Liver (tissue), 9 donors: ENCODE results near the gene VRTN. TPM values are rescaled to one million over a fixed set of nuclear protein-coding genes. Genes with fewer than 3 reads are reported as not detected.

ENCODE experiments used
- DNase-seq: peaks from one replicate; pipeline ENCODE4 v3.0.0-alpha.2; 2017; ENCODE audit warnings: low spot score
- H3K27ac ChIP-seq, 2 donors: one replicate each; pipeline ENCODE4 v1.7.0; 2013; ENCODE audit warnings: inconsistent platforms in 2 of 2, low read length in 2 of 2, control low read depth in 1 of 2, low read depth in 1 of 2, mild to moderate bottlenecking in 1 of 2
- H3K27me3 ChIP-seq, 4 donors: one replicate each; pipeline versions ENCODE4 v1.6.1 to v1.7.0; 2013; ENCODE audit warnings: low read length in 3 of 4, inconsistent platforms in 1 of 4, mild to moderate bottlenecking in 1 of 4, moderate library complexity in 1 of 4; ENCODE audit not compliant: control insufficient read depth in 4 of 4, insufficient read depth in 4 of 4
- H3K36me3 ChIP-seq, 4 donors: one replicate each; pipeline versions ENCODE4 v1.6.1 to v1.7.0; 2013; ENCODE audit warnings: low read length in 3 of 4, mild to moderate bottlenecking in 3 of 4, low read depth in 1 of 4, moderate library complexity in 1 of 4; ENCODE audit not compliant: control insufficient read depth in 4 of 4, insufficient read depth in 3 of 4
- H3K4me1 ChIP-seq, 4 donors: one replicate each; pipeline versions ENCODE4 v1.6.1 to v1.7.0; 2013; ENCODE audit warnings: low read length in 3 of 4, mild to moderate bottlenecking in 3 of 4, moderate library complexity in 1 of 4; ENCODE audit not compliant: control insufficient read depth in 4 of 4, insufficient read depth in 4 of 4
- H3K4me3 ChIP-seq, 3 donors: one replicate each; pipeline versions ENCODE4 v1.6.1 to v1.7.0; 2013; ENCODE audit warnings: low read length in 3 of 3, control low read depth in 1 of 3, low read depth in 1 of 3, mild to moderate bottlenecking in 1 of 3
- H3K9ac ChIP-seq, 2 donors: one replicate each; pipeline ENCODE4 v1.7.0; 2013; ENCODE audit warnings: low read length in 2 of 2, mild to moderate bottlenecking in 2 of 2, moderate library complexity in 2 of 2, control low read depth in 1 of 2, low read depth in 1 of 2
- H3K9me3 ChIP-seq, 4 donors: one replicate each; pipeline versions ENCODE4 v1.6.1 to v1.7.0; 2013; ENCODE audit warnings: low read length in 3 of 4; ENCODE audit not compliant: control insufficient read depth in 4 of 4
- ATF3 ChIP-seq: IDR thresholded peaks from 2 replicates; pipeline ENCODE4 v1.6.1; 2016; ENCODE audit warnings: antibody characterized with exemption
- FOXA2 ChIP-seq: IDR thresholded peaks from 2 replicates; pipeline ENCODE4 v1.6.1; 2016; ENCODE audit warnings: antibody characterized with exemption
- HNF4A ChIP-seq, 2 donors: conservative IDR thresholded peaks; 2 replicates each; pipeline ENCODE4 v1.6.1; 2016; ENCODE audit warnings: antibody characterized with exemption in 2 of 2, mild to moderate bottlenecking in 2 of 2
- JUND ChIP-seq, 2 donors: IDR thresholded peaks; 2 replicates each; pipeline ENCODE4 v1.6.1; 2016; ENCODE audit warnings: antibody characterized with exemption in 2 of 2
- MAX ChIP-seq: IDR thresholded peaks from 2 replicates; pipeline ENCODE4 v1.6.1; 2016; ENCODE audit warnings: antibody characterized with exemption
- NR2F2 ChIP-seq: IDR thresholded peaks from 2 replicates; pipeline ENCODE4 v1.6.1; 2016; ENCODE audit warnings: antibody characterized with exemption
- RAD21 ChIP-seq, 2 donors: IDR thresholded peaks; 2 replicates each; pipeline ENCODE4 v1.6.1; 2016; ENCODE audit warnings: antibody characterized with exemption in 2 of 2, mild to moderate bottlenecking in 2 of 2
- REST ChIP-seq: IDR thresholded peaks from 2 replicates; pipeline ENCODE4 v1.6.1; 2016; ENCODE audit warnings: antibody characterized with exemption, mild to moderate bottlenecking
- RXRA ChIP-seq, 2 donors: IDR thresholded peaks; 2 replicates each; pipeline ENCODE4 v1.6.1; 2017 to 2018; ENCODE audit warnings: antibody characterized with exemption in 2 of 2, mild to moderate bottlenecking in 1 of 2
- SP1 ChIP-seq: IDR thresholded peaks from 2 replicates; pipeline ENCODE4 v1.6.1; 2018; ENCODE audit warnings: antibody characterized with exemption, mild to moderate bottlenecking
- ZBTB33 ChIP-seq: IDR thresholded peaks from 2 replicates; pipeline ENCODE4 v1.6.1; 2016; ENCODE audit warnings: antibody characterized with exemption
- WGBS: extraction: QIAGEN DNeasy Blood & Tissue Kit; methylation state at CpG from one replicate; pipeline ENCODE4 v1.1.7; 2013; 5-methylcytosine and 5-hydroxymethylcytosine counted together
- polyA plus RNA-seq, 2 donors: library from polyadenylated mRNA; stranded (reverse) in 1 of 2; unstranded in 1 of 2; fragments of 200-250 nt in 1 of 2; fragments of >200 nt in 1 of 2; fragmentation: Nextera tagmentation in 1 of 2; extraction: Ambion mirVana in 1 of 2; gene quantifications; one replicate each; pipeline versions ENCODE4 v1.2.1 to v1.2.3, GENCODE V29; 2013 to 2015
- total RNA-seq, 2 donors: library from RNA; depleted of rRNA; stranded (reverse); fragments of >200 nt; gene quantifications; one replicate each; pipeline ENCODE4 v1.2.3, GENCODE V29; 2014
- donor health status: healthy.
- donor health status: healthy.
- donor health status: healthy.
- donor health status: healthy.
- donor health status: healthy.

The VRTN gene
- total and polyA plus RNA-seq, 4 donors: not detected

- Histone ChIP-seq H3K9me3 (no peaks in the 10 kb centered on the region), H3K27ac (no peak overlapping the region), H3K27me3 (no peaks in the 10 kb centered on the region), H3K4me3 (no peak overlapping the region), H3K4me1 (no peaks in the 10 kb centered on the region), H3K9ac (no peak overlapping the region), H3K36me3 (no peaks in the 10 kb centered on the region)
- WGBS: 52% methylated on average over 17 of the region's 17 CpGs
- DNase-seq: no peak
- TF ChIP-seq REST: no peak
- TF ChIP-seq HNF4A (conservative IDR thresholded peaks at IDR 0.05): no peak
- no peak for TF ChIP-seq RXRA (IDR thresholded peaks at IDR 0.05)
- TF ChIP-seq RAD21 (IDR thresholded peaks at IDR 0.05): no peak
- no peak for TF ChIP-seq MAX
- TF ChIP-seq SP1: no peak
These were observed 628 bp downstream of the VRTN start for GRCh38 chr14:74348735-74349463.

GRCh38 chr14:74349757-74350156 lies 1.5 kb downstream of the VRTN start:
- Histone ChIP-seq H3K27ac (no peak overlapping the region), H3K36me3 (no peaks in the 10 kb centered on the region), H3K4me3 (no peak overlapping the region), H3K27me3 (no peaks in the 10 kb centered on the region), H3K4me1 (no peaks in the 10 kb centered on the region), H3K9ac (no peak overlapping the region), H3K9me3 (no peaks in the 10 kb centered on the region)
- 50% methylated on average over 4 of the region's 4 CpGs for WGBS
- TF ChIP-seq ATF3: no peak
- no peak for TF ChIP-seq RAD21 (IDR thresholded peaks at IDR 0.05)
- TF ChIP-seq NR2F2: no peak
- no peak for TF ChIP-seq SP1
- no peak for TF ChIP-seq ZBTB33
- TF ChIP-seq JUND (IDR thresholded peaks at IDR 0.05): no peak
- no peak for TF ChIP-seq RXRA (IDR thresholded peaks at IDR 0.05)
- TF ChIP-seq REST: no peak
- TF ChIP-seq FOXA2: no peak
- no peak for DNase-seq
